Stimulated activated CD8-positive, alpha-beta memory T cell treated with anti-CD3 and anti-CD28 coated beads, Interleukin-7, amount 100 ng/mL, for 4 hours (primary cell): ENCODE data around the gene IRAK2.
"Not testable (repeated sequence)": the region's sequence is repeated elsewhere in the genome, so short reads cannot be mapped to it uniquely, and the experiment has no call there.

Experiments
- DNase-seq, 2 donors: peaks; one replicate each; pipeline ENCODE4 v3.0.0-alpha.2; 2020; ENCODE audit warnings: low read depth in 2 of 2

The IRAK2 gene

DNA sequence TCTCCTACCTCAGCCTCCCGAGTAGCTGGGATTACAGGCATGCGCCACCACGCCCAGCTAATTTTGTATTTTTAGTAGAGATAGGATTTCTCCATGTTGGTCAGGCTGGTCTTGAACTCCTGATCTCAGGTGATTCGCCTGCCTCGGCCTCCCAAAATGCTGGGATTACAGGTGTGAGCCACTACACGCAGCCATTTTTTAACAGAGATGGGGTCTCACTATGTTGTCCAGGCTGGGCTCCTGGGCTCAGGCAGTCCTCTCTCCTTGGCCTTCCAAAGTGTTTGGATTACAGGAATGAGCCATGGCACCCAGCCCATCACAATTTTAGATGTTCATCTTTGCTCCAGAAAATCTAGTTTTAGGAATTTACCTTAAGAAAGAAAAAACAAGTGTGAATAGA, 6.2 kb upstream of the IRAK2 start:
- not testable (repeated sequence) for DNase-seq

DNA sequence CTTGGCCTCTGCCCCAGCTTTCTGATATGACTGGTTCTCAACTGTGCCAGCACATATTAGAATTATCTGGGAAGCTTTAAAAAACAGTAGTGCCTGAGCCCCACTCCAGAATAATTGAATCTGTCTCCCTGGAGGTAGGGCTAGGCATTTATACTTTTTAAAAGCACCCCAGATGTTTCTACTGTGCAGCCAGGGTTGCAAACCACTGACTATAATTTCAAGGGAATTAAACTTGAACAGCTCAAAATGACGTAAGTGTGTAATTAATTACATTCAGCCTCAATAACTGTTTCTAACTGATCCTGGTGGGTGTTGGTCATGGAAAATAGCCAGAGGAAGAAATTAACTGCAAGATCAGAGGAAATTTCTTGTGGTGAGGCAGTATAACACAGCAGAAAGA, 4.4 kb upstream of the IRAK2 start:
- no peak for DNase-seq

DNA sequence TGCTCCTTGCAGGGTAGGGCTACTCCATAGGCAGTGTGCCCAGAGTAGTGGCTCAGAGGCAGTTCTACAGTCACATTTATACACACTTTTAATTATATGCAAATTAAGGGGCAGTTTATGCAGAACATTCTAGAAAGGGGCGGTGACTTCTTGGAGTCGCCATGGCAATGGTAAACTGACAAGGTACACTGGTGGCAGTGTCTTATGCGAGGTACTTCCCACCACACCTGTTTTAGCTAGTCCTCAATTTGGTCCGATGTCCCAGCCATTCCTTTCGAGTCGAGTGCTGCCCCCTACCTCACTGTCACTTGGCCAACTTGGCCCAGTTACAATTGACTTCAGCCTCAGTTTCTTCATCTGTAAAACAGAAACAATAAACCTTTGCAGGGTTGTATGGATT, 3.8 kb upstream of the IRAK2 start:
- DNase-seq = no peak

DNA sequence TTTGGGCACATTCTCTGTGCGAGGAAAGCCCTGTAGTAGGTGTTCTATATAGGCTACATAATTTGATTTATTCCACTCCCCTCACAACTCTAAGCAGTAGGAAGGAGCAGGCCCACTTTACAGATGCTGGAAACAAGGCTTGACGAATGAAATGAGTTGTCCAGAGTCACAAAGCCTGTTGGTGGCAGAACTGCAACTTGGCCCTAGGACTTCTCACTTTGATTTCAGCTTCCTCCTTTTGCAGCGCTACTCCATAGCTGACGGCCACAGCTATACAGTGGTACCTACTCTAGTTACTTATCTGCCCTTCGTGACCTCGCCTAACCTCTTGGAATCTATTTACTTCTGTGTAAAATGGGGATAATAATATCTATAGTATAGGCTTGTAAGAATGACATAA, 2.5 kb upstream of the IRAK2 start:
- no peak for DNase-seq

DNA sequence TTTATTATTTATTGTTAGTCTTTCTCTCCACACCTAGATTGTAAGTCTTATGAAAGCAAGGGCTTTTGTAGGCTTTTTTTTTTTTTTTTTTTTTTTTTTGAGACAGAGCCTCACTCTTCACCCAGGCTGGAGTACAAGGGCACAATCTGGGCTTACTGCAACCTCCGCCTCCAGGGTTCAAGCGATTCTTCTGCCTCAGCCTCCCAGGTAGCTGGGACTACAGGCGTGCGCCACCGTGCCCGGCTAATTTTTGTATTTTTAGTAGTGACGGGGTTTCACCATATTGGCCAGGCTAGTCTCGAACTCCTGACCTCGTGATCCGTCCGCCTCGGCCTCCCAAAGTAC, 546 bp upstream of the IRAK2 start:
- not testable (repeated sequence) for DNase-seq

DNA sequence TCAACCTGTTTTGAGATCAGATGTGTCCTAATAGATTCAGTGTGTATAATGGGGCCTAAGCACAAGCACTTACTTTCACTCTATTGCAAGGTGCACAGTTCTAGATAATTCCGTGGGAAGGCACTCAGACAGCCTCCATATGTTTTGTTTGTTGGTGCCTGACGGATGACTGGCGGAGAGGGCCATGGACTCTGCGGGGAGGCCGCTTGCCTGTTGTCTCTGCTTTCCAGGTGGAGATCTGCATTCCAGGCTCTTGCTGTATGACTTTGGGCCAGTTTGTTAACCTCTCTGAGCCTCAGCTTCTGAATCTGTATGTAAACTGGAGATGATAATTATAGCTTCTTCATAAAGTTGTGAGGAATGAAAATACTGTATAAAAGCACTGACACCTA, 1.5 kb downstream of the IRAK2 start:
- no peak for DNase-seq

DNA sequence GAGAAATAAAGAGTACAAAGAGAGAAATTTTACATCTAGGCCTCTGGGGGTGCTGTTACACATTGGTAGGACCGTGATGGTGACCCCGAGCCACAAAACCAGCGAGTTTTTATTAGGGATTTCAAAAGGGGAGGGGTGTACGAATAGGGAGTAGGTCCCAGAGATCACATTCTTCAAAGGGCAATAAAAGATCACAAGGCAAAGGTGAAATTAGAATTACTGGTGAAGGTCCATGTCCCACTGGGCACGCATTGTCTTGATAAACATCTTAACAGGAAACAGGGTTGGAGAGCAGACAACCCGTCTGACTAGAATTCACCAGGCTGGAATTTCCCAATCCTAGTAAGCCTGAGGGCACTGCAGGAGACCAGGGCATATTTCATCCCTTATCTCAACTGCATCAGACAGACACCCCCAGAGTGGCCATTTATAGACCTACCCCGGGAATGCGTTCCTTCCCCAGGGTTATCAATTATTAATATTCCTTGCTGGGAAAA, 4.3 kb downstream of the IRAK2 start:
- DNase-seq = no peak

DNA sequence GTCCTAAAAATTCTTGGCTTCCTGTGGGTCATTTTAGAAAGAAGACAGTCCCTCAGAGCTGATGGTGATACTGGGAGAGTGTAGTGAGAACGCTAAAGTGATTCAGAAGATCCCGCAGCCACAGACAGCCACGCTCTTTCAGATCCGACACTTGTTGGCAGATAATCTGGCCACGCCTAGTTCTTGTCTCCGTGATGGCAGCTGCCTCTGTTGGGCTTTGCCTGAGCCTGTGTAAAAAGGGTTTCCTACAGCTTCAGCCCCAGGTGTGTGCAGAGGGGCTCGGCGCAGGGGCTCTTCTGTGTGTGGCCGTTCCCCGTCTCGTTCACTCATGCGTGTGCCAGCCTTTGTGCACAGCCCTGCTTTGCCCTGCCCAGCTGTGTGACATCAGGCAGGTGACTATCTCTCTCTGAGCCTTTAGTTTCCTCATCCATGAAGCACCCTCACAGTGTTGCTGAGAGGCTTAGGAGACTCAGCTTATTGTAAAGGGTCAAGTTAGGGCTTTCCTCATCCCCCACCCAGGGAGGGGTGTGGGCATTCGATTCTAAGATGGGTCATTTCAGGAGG, 6.3 kb downstream of the IRAK2 start:
- no peak for DNase-seq

DNA sequence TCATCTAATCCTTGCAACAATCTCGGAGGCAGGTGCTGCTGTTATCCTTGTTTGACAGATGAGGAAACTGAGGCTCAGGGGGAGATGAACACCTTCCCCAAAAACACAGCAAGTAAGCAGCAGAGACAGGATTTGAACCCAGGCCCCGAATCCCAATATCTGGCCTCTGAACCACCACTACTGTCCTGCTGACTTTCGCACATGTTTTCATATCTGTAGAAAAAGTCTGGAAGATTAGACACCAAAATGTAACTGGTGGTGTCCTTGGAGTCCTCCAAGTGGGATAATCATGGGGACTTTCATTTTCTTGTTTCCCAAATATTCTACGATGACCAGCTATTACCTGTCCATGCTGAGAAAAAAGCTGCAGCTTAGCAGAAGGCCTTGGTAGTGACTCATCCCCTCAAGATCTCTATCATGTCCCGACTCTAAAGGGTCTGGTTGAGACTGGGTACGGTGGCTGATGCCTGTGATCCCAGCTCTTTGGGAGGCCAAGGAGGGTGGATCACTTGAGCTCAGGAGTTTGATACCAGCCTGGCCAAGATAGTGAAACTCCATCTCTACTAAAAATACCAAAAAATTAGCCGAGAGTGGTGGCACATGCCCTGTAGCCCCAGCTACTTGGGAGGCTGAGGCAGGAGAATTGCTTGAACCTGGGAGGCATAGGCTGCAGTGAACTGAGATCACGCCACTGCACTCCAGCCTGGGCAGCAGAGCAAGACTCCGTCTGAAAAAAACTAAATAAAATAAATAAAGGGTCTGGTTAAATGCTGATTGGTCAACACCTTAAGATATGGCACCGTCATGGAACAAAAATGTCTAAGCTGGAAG, 8.6 kb downstream of the IRAK2 start:
- DNase-seq = no peak

DNA sequence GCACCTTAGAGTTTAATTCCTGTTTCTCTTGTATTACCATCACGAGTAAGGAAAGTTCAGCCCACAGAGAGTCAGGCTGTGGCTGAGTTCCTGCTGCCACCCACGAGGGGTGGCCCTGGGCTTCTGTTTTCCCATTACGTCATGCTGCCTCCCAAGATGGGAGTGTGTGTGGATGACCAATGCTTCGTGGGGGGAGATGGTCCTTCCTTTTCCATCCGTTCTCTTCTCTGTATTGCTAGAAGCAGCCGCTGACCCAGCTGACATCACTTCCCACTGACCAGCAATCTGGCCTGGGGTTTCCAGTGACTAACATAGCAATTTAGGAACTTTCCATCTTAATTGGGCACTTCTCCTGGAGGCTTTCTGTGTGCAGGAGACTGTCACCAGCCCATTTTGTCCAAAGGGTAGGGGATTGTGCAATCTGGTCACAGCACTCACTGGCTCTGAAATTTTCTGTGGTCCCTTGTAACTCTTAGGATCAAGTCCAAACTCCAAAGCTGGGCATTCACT, 9.3 kb downstream of the IRAK2 start:
- DNase-seq = no peak

DNA sequence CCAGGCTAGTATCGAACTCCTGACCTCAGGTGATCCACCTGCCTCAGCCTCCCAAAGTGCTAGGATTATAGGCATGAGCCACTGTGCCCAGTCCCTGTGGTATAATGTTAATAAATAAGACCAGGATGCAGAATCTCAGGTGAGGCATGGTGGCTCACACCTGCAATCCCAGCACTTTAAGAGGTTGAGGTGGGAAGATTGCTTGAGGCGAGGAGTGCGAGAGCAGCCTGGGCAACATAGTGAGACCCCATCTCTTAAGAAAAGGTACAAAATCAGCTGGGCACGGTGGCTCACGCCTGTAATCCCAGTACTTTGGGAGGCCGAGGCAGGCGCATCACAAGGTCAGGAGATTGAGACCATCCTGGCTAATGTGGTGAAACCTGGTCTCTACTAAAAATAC, 10.6 kb downstream of the IRAK2 start:
- DNase-seq = not testable (repeated sequence)

DNA sequence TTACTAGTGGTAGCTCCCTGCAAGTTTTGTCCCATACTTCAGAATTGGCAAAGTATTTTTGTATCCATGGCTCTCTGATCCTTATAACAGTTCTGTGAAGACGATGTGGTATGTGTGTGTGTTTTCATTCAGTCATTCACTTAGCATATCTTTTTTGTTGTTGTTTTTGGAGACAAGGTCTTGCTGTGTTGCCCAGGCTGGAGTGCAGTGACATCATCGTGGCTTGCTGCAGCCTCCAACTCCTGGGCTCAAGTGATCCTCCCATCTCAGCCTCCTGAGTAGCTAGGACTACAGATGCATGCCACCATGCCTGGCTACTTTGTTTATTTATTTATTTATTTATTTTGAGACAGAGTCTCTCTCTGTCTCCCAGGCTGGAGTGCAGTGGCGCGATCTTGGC, 11.4 kb downstream of the IRAK2 start:
- not testable (repeated sequence) for DNase-seq

DNA sequence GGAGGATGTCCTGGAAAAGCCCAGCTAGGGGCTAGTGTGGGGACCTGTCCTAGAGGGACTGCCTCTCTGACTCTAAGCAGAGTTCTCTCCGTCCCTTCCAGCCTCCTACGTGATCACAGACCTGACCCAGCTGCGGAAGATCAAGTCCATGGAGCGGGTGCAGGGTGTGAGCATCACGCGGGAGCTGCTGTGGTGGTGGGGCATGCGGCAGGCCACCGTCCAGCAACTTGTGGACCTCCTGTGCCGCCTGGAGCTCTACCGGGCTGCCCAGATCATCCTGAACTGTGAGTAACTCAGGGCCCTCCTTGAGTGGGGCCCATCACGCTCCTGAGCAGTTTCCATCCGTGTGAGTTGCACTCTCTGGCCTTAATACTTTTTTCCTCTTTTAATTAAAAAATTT, 13.0 kb downstream of the IRAK2 start:
- no peak for DNase-seq

DNA sequence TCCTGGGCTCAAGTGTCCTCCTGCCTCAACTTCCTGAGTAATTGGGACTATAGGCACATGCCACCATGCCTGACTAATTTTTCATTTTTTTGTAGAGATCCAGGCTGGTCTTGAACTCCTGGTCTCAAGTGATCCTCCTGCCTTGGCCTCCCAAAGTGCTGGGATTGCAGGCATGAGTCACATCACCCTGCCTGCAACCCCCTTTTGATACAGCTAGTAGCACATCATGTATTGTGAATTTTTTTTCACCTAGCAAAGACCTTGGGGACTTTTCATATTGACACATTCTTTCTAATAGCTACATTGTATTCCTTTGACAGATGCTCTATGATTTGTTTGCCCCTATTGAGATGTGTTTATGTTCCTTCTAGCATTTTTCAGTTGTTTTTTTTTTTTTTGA, 14.2 kb downstream of the IRAK2 start:
- no peak for DNase-seq

DNA sequence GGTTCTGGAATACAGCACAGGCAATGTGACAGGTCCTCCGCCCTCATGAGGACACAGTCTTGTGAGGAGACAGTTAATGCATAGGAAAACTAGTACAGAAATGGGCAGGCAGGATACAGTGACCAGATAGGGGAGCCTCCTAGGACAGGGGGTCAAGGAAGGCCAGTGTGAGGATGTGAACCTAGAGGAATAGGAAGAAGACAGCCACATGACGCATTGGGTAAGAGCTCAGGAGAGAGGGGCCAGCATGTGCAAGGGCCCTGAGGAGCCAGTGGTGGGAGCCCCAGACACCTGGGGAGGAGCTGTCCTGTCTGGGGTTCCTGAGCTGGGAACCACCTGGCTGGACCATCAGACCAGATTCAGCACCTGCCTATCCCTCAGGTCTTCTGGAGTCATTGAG, 15.6 kb downstream of the IRAK2 start:
- DNase-seq = no peak

DNA sequence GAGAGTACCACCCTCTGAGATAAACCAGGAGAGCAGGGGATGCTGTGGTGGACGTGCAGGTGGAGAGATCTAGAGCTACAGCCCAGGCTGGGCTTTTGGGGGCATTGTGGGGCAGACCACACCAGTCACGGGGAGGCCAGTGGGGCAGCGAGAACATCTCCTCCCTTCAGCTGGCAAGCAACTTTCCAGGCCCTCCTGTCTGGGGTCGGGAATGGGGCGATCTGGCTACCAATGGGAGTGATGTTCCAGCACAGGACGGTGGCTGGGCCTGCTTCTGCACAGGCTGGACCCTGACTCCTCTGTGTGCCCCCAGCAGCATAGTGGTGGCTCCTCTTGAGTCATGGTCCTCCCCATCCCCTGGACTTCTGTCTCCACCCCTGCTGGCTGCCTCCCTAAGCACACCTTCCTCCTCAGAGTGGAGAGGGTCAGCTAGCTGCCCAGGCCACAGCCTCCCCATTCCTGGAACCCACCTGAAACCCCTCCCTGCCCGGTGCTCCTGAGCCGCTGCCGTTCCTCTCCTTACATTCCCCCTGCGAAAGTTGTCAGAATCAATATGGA, 16.1 kb downstream of the IRAK2 start:
- DNase-seq = no peak

DNA sequence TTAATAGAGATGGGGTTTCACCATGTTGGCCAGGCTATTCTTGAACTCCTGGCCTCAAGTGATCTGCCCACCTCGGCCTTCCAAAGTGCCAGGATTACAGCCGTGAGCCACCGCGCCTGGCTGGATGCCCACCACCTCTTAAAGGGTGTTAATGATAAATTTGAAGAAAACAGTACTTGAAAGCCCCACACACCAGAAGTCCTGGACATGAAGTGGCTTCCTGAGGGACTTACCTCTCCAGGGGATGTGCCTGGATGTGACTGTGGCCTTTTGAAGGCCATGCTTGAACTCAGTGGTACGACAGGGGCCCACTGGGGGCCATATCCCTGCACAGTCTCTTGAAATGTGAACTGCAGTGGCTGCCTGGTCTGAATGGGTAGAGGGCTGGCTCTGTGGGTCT, 18.2 kb downstream of the IRAK2 start:
- DNase-seq = no peak

DNA sequence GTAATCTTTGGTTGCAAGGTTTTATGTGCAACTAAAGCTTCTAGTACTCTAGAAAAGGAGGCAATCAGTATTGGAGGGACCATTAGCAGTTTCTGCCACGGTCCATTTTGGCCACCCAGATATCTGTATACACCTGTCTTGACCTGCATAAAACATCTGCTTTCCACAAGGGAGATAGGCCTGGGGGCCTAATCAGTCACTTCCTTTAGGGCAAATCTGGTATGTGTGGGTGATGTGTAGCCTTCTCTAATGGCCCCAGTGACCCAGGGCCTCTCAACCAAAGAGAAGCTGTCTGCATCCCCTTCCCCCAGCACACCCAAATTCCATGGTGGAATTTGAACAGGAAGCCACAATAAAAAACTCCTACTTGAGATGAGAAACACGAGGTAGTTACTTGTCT, 19.5 kb downstream of the IRAK2 start:
- no peak for DNase-seq

DNA sequence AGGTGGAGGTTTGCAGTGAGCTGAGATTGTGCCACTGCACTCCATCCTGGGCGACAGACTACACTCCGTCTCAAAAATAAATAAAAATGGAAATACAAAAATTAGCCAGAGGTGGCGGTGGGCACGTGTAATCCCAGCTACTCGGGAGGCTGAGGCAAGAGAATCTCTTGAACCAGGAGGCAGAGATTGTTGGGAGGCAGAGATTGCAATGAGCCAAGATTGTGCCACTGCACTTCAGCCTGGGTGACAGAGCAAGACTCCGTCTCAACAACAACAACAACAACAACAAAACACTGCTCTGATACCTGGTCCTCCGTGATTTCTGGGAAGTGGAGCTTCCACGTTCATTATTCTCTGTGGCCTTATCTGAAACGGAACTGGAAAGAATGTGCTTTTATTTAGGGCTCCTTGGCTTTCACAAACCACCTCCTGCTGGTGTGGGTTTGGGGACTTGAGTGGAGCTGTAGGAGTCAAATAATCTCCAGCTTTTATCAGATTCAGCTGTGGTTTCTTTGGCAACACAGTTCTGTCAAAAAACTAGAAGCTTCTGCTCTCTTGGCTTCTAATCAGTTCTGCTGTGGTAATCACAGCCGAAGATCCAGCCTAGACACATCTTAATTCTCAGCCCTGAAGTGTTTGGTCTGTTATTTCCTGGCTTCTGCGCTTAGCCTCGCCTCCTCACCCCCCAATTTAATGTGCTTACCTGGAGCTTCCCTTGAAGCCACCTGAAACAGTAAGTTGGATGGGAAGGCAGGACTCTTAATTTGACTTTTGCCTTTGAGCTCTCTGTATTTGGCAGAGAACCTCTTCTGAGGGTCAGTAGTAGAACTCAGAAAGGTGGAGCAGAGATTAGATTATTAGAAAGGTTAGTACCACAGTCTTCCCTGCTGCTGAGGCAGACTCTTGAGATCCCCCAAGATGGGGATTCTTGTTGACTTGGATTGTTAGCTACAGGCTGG, 21.4 kb downstream of the IRAK2 start:
- DNase-seq = no peak

DNA sequence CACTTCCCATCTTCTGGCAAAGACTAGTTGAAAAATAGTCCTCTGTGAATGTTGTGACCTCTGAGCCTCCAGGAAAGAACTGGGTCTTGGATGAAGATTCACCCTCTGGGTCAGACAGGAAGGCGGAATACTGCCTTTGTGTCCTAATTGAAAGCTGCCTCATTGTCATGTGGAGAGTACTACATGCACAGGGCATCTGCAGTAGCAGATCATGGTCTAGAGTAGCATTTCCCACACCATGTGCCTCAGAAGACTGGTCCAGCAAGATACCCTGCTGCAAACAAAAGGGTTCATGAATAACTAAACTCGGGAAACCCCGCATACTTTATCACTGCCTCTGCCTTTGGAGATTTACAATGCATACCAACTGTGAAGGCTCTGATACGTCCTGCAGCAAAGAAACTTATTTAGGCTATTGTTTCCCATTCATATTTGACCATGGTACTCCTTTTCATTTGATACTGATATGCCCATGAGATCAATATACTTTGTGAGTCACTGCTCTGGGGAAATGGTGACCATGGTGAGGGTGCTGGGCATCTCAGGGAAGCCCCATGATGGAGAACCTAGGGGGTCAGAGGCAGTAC, 22.7 kb downstream of the IRAK2 start:
- DNase-seq = no peak

DNA sequence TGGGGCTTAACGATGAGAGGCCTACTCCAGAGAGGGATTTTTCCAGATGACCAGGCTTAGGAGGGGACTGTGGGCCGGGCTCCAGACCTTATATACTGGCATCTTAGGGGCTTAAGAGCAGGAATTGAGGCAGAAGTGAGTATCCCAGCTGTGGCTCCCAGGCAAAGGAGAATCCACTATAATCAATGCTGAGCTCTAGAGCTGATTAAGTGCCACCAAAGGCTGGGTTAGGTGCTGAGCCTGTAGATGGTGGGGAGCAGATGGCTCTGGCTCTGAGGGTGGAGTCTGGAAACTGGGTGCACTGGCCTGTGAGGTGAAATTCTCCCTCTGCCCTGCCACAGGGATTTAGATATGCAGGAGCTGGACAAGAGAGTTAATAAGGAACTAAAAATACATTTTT, 23.2 kb downstream of the IRAK2 start:
- DNase-seq = no peak
